A673 (cell line): ENCODE data around the gene RAVER2. TPM values are rescaled to one million over a fixed set of nuclear protein-coding genes. Genes with fewer than 3 reads are reported as not detected.

Experiments used
- BruUV-seq: library from RNA; stranded (reverse); fragments of 400-500 nt; replicated peaks from 2 replicates; lab custom pipeline; 2021; lab: Mats Ljungman, UMichigan
- CTCF ChIA-PET: fragments of 300-600 bp; sonication (Branson Sonifier 250); formaldehyde crosslinking; loops from one replicate; lab custom pipeline; 2022; ENCODE audit warnings: antibody characterized with exemption; lab: Charles Lee
- POLR2A ChIA-PET: fragments of 300-600 bp; sonication (Branson Sonifier 250); formaldehyde crosslinking; loops from one replicate; lab custom pipeline; 2022; ENCODE audit warnings: antibody characterized with exemption; ENCODE audit not compliant: low non-redundant PET; lab: Charles Lee
- DNase-seq: peaks from one replicate; pipeline ENCODE4 v3.0.0-alpha.2; 2015; ENCODE audit warnings: low spot score
- H3K27ac ChIP-seq: fragments of 200-600 bp; sonication (generic); 2 replicates; pipeline ENCODE4 v1.5.1; 2016; ENCODE audit warnings: mixed run types, low read depth, mild to moderate bottlenecking, mixed read lengths, antibody characterized with exemption, low read length; ENCODE audit not compliant: poor library complexity, severe bottlenecking
- H3K27me3 ChIP-seq: fragments of 200-600 bp; sonication (generic); replicated peaks from 2 replicates; pipeline ENCODE4 v1.6.1; 2017; ENCODE audit warnings: mixed run types, low read depth, mild to moderate bottlenecking, mixed read lengths, antibody characterized with exemption, low read length; ENCODE audit not compliant: insufficient read depth, poor library complexity
- H3K36me3 ChIP-seq: fragments of 200-600 bp; sonication (generic); 2 replicates; pipeline ENCODE4 v1.6.1; 2016; ENCODE audit warnings: mixed run types, mild to moderate bottlenecking, mixed read lengths, antibody characterized with exemption, low read length; ENCODE audit not compliant: insufficient read depth, poor library complexity, severe bottlenecking
- H3K4me1 ChIP-seq: fragments of 200-600 bp; sonication (generic); 2 replicates; pipeline ENCODE4 v1.6.1; 2017; ENCODE audit warnings: mixed run types, mild to moderate bottlenecking, mixed read lengths, antibody characterized with exemption, low read length; ENCODE audit not compliant: insufficient read depth, poor library complexity, severe bottlenecking
- H3K4me3 ChIP-seq: fragments of 200-600 bp; sonication (generic); 2 replicates; pipeline ENCODE4 v1.5.1; 2016; ENCODE audit warnings: low read depth, mixed run types, mild to moderate bottlenecking, mixed read lengths, low read length; ENCODE audit not compliant: poor library complexity, severe bottlenecking
- H3K9me3 ChIP-seq: fragments of 200-600 bp; sonication (generic); 2 replicates; pipeline ENCODE4 v1.6.1; 2016; ENCODE audit warnings: mixed run types, low read depth, mild to moderate bottlenecking, mixed read lengths, antibody characterized with exemption, low read length; ENCODE audit not compliant: poor library complexity, severe bottlenecking
- CTCF ChIP-seq: fragments of 300-800, 200-600 bp; sonication (generic); conservative IDR thresholded peaks from 2 replicates; pipeline ENCODE4 v1.5.1; 2017; ENCODE audit warnings: low read depth, mild to moderate bottlenecking, antibody characterized with exemption, low read length, moderate library complexity, mixed read lengths
- EZH2 ChIP-seq: fragments of 200-600 bp; sonication (generic); IDR thresholded peaks from 2 replicates; pipeline ENCODE4 v1.6.1; 2017; ENCODE audit warnings: borderline replicate concordance, low read depth, mild to moderate bottlenecking, mixed read lengths, antibody characterized with exemption, low read length; ENCODE audit not compliant: poor library complexity, severe bottlenecking
- intact Hi-C: fragments of 100-400 bp; cut with micrococcal nuclease; formaldehyde crosslinking; loops from one replicate; pipeline ENCODE4 v1.10.0; 2022; ENCODE audit not compliant: unreplicated experiment
- total RNA-seq: library from RNA; stranded (reverse); gene quantifications from 2 replicates; pipeline ENCODE4 v1.2.3, GENCODE V29; 2021

The RAVER2 gene
- total RNA-seq, 1 experiment from 2014 or later, result 34.1 TPM

- H3K4me1 ChIP-seq, result peaks cover 20% of the 10 kb centered on the region
- BruUV-seq, result no TSS peak
- H3K27me3 ChIP-seq, result no peaks in the 10 kb centered on the region
- H3K36me3 ChIP-seq, result peaks cover 93% of the 10 kb centered on the region
- DNase-seq, result peak; percentile 17
- intact Hi-C loops, result no loop called here
- no peaks in the 10 kb centered on the region for H3K9me3 ChIP-seq
- CTCF ChIA-PET, result no interaction called here
- TF ChIP-seq CTCF (no peak), EZH2 (no peak)
- no peak overlapping the region for H3K4me3 ChIP-seq
- POLR2A ChIA-PET, result no interaction called here
- no peak overlapping the region for H3K27ac ChIP-seq
Observed at GRCh38 chr1:64861611-64862010, 116.7 kb downstream of the RAVER2 start.

- ChIA-PET CTCF (no interaction called here), POLR2A (interaction anchor here (0.6 kb wide), 1 partner anchor 287 kb away, joined by 4 read pairs; no protein-coding TSS in a partner anchor)
- no peaks in the 10 kb centered on the region for H3K9me3 ChIP-seq
- peak overlapping the region; percentile 70 for H3K27ac ChIP-seq
- H3K4me3 ChIP-seq, result no peak overlapping the region
- no peak for TF ChIP-seq CTCF
- no peak for TF ChIP-seq EZH2
- DNase-seq, result peak; percentile 61
- H3K4me1 ChIP-seq, result peaks cover 11% of the 10 kb centered on the region
- no TSS peak for BruUV-seq
- peaks cover 92% of the 10 kb centered on the region for H3K36me3 ChIP-seq
- intact Hi-C loops, result no loop called here
- H3K27me3 ChIP-seq, result no peaks in the 10 kb centered on the region
Observed at GRCh38 chr1:64864018-64864940, 119.4 kb downstream of the RAVER2 start.

- Histone ChIP-seq H3K4me3 (no peak overlapping the region), H3K36me3 (peaks cover 93% of the 10 kb centered on the region), H3K9me3 (no peaks in the 10 kb centered on the region), H3K4me1 (peaks cover 11% of the 10 kb centered on the region), H3K27ac (peak overlapping the region; percentile 70), H3K27me3 (no peaks in the 10 kb centered on the region)
- no peak for DNase-seq
- TF ChIP-seq CTCF (no peak), EZH2 (no peak)
- intact Hi-C loops, result no loop called here
- ChIA-PET CTCF (no interaction called here), POLR2A (interaction anchor here (0.6 kb wide), 1 partner anchor 286 kb away, joined by 4 read pairs; no protein-coding TSS in a partner anchor)
- BruUV-seq, result no TSS peak
Observed at GRCh38 chr1:64865105-64865757, 120.4 kb downstream of the RAVER2 start.
